Type B pancreatic cell (in vitro differentiated cells): ENCODE measurements around the gene SPATA21. TPM values are rescaled to one million over a fixed set of nuclear protein-coding genes. Genes with fewer than 3 reads are reported as not detected.

Source experiments
- DNase-seq: peaks from one replicate; pipeline ENCODE4 v3.0.0; 2021; ENCODE audit warnings: mixed read lengths; ENCODE audit not compliant: unreplicated experiment; ENCODE audit errors: extremely low spot score
- H3K27ac Mint-ChIP-seq: 2 replicates; pipeline ENCODE4 v1.8.0; 2021; ENCODE audit warnings: mild to moderate bottlenecking, mixed read lengths
- H3K27me3 Mint-ChIP-seq: 2 replicates; pipeline ENCODE4 v1.8.0; 2021; ENCODE audit warnings: mixed read lengths
- H3K36me3 Mint-ChIP-seq: 2 replicates; pipeline ENCODE4 v1.8.0; 2021; ENCODE audit warnings: mixed read lengths
- H3K4me1 Mint-ChIP-seq: one replicate; pipeline ENCODE4 v1.8.0; 2021; ENCODE audit warnings: mixed read lengths; ENCODE audit not compliant: unreplicated experiment
- H3K4me3 Mint-ChIP-seq: 2 replicates; pipeline ENCODE4 v1.8.0; 2021; ENCODE audit warnings: mild to moderate bottlenecking, mixed read lengths
- H3K9me3 Mint-ChIP-seq: 2 replicates; pipeline ENCODE4 v1.8.0; 2021; ENCODE audit warnings: mixed read lengths
- total RNA-seq: library from RNA; stranded (reverse); gene quantifications from 2 replicates; pipeline ENCODE4 v1.2.1, GENCODE V29; 2021; ENCODE audit warnings: low replicate concordance
- TF ChIP-seq, protein P1 (sequence below): fragments of 200-600 bp; sonication (generic); conservative IDR thresholded peaks from 2 replicates; pipeline ENCODE4 v1.5.0; 2021; ENCODE audit warnings: antibody characterized with exemption, mild to moderate bottlenecking

SPATA21 gene
- total RNA-seq, 1 donor from 2014 or later, result not detected

DNA sequence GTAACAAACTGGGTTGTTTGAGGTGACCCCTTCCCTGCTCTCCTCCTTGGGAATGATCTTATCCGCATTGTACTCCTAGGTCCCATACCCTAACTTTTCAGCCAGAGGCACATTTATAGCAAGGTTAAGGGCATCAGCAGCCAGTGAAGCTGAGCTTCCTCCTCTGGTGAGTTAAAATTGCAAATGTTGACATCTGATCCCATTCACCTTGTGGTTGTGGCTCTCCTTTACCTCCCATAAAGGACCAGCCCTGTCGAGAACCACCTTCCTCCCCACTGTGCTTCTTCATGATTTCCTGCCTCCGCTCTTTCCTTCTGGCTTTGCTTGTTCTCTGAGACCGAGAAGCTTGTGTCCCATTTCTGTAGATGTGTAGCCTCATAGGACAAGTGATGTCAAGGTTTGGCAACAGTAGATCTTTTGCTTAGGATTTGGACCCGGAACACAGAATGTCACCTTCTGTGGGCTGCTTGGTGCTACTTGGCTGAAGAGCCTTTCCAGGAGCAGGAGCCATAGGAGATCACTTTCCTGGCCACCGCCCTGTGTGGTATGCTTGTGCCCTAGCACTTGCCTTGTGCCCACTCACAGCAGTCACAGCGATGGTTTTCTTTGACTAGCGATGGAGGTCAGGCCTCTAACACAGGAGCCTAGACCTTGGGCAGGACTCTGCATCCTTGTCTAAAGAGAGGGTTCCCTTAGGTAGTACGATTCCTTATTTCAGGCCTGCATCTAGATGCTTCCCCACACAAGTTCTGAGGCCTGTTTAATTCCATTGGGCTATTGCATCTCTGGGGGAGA, 51.4 kb downstream of the SPATA21 start:
- no peak overlapping the region for H3K4me3 Mint-ChIP-seq
- H3K36me3 Mint-ChIP-seq, result peaks cover 11% of the 10 kb centered on the region
- H3K27me3 Mint-ChIP-seq, result no peaks in the 10 kb centered on the region
- peaks cover 42% of the 10 kb centered on the region for H3K4me1 Mint-ChIP-seq
- TF ChIP-seq, protein P1, sequence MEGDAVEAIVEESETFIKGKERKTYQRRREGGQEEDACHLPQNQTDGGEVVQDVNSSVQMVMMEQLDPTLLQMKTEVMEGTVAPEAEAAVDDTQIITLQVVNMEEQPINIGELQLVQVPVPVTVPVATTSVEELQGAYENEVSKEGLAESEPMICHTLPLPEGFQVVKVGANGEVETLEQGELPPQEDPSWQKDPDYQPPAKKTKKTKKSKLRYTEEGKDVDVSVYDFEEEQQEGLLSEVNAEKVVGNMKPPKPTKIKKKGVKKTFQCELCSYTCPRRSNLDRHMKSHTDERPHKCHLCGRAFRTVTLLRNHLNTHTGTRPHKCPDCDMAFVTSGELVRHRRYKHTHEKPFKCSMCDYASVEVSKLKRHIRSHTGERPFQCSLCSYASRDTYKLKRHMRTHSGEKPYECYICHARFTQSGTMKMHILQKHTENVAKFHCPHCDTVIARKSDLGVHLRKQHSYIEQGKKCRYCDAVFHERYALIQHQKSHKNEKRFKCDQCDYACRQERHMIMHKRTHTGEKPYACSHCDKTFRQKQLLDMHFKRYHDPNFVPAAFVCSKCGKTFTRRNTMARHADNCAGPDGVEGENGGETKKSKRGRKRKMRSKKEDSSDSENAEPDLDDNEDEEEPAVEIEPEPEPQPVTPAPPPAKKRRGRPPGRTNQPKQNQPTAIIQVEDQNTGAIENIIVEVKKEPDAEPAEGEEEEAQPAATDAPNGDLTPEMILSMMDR, result no peak
- no peaks in the 10 kb centered on the region for H3K9me3 Mint-ChIP-seq
- DNase-seq, result no peak
- no peak overlapping the region for H3K27ac Mint-ChIP-seq

DNA sequence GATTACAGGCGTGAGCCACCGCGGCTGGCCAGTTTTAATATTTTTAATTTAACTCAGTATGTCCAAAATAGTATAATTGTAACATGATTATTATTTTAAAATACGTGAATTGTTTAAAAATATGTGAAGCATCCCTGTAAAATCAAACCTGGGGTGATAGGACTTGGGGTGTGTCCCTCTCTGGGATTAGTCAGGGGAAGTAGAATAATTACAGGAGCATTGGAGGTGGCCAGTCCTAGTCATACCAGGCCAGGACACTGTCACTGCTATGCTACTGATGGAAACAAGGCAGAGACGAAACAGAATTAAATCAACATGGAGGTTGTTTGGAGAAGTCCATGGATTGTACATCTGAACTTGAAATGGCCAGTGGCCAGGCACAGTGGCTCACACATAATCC, 53.3 kb downstream of the SPATA21 start:
- Mint-ChIP-seq H3K4me3 (no peak overlapping the region), H3K27ac (no peak overlapping the region), H3K4me1 (peaks cover 32% of the 10 kb centered on the region), H3K9me3 (no peaks in the 10 kb centered on the region), H3K27me3 (no peaks in the 10 kb centered on the region), H3K36me3 (peaks cover 11% of the 10 kb centered on the region)
- DNase-seq, result no peak
- TF ChIP-seq, protein P1, result no peak

DNA sequence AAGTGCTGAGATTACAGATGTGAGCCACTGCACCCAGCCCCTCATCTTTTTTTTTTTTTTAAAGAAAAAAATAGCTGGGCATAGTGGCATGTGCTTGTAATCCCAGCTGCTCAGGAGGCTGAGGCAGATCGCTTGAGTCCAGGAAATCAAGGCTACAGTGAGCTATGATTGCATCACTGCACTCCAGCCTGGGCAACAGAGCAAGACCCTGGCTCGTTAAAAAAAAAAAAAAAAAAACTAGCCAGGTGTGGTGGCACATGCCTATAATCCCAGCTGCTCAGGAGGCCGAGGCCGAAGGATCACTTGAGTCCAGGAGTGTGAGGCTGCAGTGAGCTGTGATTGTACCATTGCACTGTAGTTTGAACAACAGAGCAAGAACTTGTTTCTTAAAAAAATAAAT, 56.4 kb downstream of the SPATA21 start:
- no peak overlapping the region for H3K4me3 Mint-ChIP-seq

DNA sequence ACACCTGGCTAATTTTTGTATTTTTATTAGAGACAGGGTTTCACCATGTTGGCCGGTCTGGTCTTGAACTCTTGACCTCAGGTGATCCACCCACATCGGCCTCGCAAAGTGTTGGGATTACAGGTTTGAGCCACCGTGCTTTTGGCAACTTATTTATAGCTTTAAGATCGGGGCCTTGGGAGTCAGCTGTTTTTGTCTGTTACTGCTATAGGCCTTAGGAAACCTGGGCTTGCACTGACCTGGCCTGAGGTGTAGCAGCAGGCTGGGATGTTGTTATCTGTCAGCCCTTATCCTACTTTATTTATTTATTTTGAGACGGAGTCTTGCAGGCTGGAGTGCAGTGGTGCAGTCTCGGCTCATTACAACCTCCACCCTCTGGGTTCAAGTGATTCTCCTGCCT, 58.8 kb downstream of the SPATA21 start:
- DNase-seq, result no peak
- Mint-ChIP-seq H3K4me1 (peaks cover 33% of the 10 kb centered on the region), H3K27me3 (no peaks in the 10 kb centered on the region), H3K4me3 (no peak overlapping the region), H3K36me3 (peaks cover 8% of the 10 kb centered on the region), H3K27ac (peak overlapping the region; percentile 95), H3K9me3 (no peaks in the 10 kb centered on the region)
- TF ChIP-seq, protein P1, result no peak

More for the DNA sequence above, 56.4 kb downstream of the SPATA21 start:
- H3K4me1 Mint-ChIP-seq, result peaks cover 31% of the 10 kb centered on the region
- H3K36me3 Mint-ChIP-seq, result peaks cover 8% of the 10 kb centered on the region
- no peaks in the 10 kb centered on the region for H3K9me3 Mint-ChIP-seq
- TF ChIP-seq, protein P1, result no peak
- H3K27ac Mint-ChIP-seq, result no peak overlapping the region
- no peaks in the 10 kb centered on the region for H3K27me3 Mint-ChIP-seq
- no peak for DNase-seq

DNA sequence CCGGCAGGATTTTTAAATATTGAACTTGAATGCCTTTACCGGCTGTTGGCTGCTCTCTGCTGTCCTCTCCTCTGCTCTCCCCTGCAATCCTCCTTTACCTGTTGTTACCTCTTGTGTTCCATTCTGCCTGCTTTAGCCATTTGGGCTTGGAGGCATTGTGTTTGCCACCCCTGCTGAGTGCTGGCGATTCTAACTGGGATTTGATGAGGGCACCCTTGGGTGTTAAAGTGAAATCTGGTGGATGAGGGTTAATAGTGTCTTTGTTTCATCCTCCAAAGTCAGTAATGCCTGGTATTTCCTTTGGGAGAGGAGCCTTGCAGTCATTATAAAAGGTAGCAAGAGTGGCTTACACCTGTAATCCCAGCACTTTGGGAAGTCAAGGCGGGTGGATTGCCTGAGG, 60.3 kb downstream of the SPATA21 start:
- H3K27ac Mint-ChIP-seq, result peak overlapping the region; percentile 49
- H3K27me3 Mint-ChIP-seq, result no peaks in the 10 kb centered on the region
- no peak for DNase-seq
- no peak overlapping the region for H3K4me3 Mint-ChIP-seq
- H3K9me3 Mint-ChIP-seq, result no peaks in the 10 kb centered on the region
- H3K36me3 Mint-ChIP-seq, result peaks cover 12% of the 10 kb centered on the region
- TF ChIP-seq, protein P1, result no peak
- H3K4me1 Mint-ChIP-seq, result peaks cover 41% of the 10 kb centered on the region
